ENCODE data around the gene RSRP1.

DNA sequence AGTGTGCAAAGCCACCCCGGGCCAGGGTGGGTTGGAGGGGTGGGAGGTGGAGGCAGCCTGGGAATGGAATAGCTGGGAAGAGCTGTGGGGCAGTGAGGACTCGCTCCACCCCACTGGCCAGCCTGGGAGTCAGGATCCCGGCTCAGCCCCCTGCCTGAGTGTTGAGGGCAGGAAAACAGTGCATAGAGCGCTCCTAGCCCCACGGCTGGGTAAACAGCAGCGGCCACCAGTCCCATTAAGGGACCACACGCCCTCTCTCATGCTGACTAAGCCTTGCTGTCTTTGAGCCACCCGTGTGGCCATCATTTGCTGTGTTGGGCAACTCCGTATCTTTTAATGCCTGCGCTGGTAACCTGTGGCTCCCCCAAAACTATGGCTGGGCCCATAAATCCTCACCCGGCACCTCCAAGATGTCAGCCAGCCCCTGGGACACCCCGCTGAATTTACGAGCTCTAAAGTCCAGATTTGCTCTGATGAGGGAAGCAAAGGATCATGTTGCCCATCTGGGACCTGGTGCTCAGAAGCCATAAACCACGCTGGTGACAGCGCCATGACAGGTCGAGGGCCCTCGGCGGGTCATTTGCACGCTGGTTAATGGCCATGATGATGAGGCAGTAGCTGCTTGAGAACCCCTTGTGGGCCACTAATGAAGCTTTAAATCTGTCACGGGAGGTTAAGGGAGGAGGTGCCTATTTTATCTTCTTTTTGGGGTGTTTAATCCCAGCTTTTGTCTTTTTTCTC is 49.8 kb downstream of the RSRP1 start:
- TF ChIP-seq, protein P1, sequence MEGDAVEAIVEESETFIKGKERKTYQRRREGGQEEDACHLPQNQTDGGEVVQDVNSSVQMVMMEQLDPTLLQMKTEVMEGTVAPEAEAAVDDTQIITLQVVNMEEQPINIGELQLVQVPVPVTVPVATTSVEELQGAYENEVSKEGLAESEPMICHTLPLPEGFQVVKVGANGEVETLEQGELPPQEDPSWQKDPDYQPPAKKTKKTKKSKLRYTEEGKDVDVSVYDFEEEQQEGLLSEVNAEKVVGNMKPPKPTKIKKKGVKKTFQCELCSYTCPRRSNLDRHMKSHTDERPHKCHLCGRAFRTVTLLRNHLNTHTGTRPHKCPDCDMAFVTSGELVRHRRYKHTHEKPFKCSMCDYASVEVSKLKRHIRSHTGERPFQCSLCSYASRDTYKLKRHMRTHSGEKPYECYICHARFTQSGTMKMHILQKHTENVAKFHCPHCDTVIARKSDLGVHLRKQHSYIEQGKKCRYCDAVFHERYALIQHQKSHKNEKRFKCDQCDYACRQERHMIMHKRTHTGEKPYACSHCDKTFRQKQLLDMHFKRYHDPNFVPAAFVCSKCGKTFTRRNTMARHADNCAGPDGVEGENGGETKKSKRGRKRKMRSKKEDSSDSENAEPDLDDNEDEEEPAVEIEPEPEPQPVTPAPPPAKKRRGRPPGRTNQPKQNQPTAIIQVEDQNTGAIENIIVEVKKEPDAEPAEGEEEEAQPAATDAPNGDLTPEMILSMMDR (IDR thresholded peaks at IDR 0.05), result no peak
- TF ChIP-seq POLR2A (IDR thresholded peaks at IDR 0.05), result no peak

Measured in esophagus squamous epithelium (tissue), 4 donors.